UCSD-AML1 (cell line): ENCODE results near the gene TRAPPC3L.
A peak's percentile ranks its signal among the peaks of the same experiment; 100 is the strongest.

Experiments used
- DNase-seq: peaks from one replicate; lab custom pipeline; 2025; ENCODE audit not compliant: unreplicated experiment; lab: John Stamatoyannopoulos, UW

The TRAPPC3L gene

GRCh38 chr6:116545651-116546050 lies at the start of gene TRAPPC3L:
TSS of gene TRAPPC3L (minus strand) at chr6:116545684. CDS start at chr6:116545514, 170 bp downstream.
- no peak for DNase-seq

GRCh38 chr6:116595247-116595646 lies 49.8 kb upstream of the TRAPPC3L start:
- DNase-seq, result no peak

GRCh38 chr6:116586738-116587137 lies 41.3 kb upstream of the TRAPPC3L start:
- DNase-seq, result no peak

- no peak for DNase-seq
Measured at GRCh38 chr6:116586276-116586675, 40.8 kb upstream of the TRAPPC3L start.

GRCh38 chr6:116580198-116580597 lies 34.7 kb upstream of the TRAPPC3L start:
- DNase-seq, result no peak

GRCh38 chr6:116579143-116579542 lies 33.7 kb upstream of the TRAPPC3L start:
- DNase-seq, result no peak

GRCh38 chr6:116578335-116578734 lies 32.9 kb upstream of the TRAPPC3L start:
- no peak for DNase-seq

- no peak for DNase-seq
Measured at GRCh38 chr6:116577486-116577885, 32.0 kb upstream of the TRAPPC3L start.

GRCh38 chr6:116575227-116575626 lies 29.7 kb upstream of the TRAPPC3L start:
- DNase-seq, result no peak

GRCh38 chr6:116572162-116572561 lies 26.7 kb upstream of the TRAPPC3L start:
- peak; percentile 11 for DNase-seq

- DNase-seq, result no peak
Measured at GRCh38 chr6:116571683-116572000, 26.2 kb upstream of the TRAPPC3L start.

GRCh38 chr6:116570856-116571682 lies 25.6 kb upstream of the TRAPPC3L start, which contains the start of gene RWDD1:
TSS of gene RWDD1 (plus strand) at chr6:116571504. CDS start at chr6:116571583, 79 bp downstream.
- peak; percentile 98 for DNase-seq

- DNase-seq, result peak; percentile 8
Measured at GRCh38 chr6:116568821-116569755, 23.6 kb upstream of the TRAPPC3L start.

- no peak for DNase-seq
Measured at GRCh38 chr6:116568111-116568510, 22.6 kb upstream of the TRAPPC3L start.

GRCh38 chr6:116564921-116565872 lies 19.7 kb upstream of the TRAPPC3L start:
- DNase-seq, result peak; percentile 9

GRCh38 chr6:116564311-116564710 lies 18.8 kb upstream of the TRAPPC3L start:
- DNase-seq, result no peak

- no peak for DNase-seq
Measured at GRCh38 chr6:116563830-116564229, 18.3 kb upstream of the TRAPPC3L start.

- no peak for DNase-seq
Measured at GRCh38 chr6:116562614-116563013, 17.1 kb upstream of the TRAPPC3L start.

GRCh38 chr6:116562019-116562403 lies 16.5 kb upstream of the TRAPPC3L start:
- DNase-seq, result no peak

GRCh38 chr6:116561377-116562018 lies 16.0 kb upstream of the TRAPPC3L start:
- peak; percentile 60 for DNase-seq
